RKO (cell line): Measurements from ENCODE around the gene KLHDC7B.

Experiments
- DNase-seq: peaks from one replicate; pipeline ENCODE4 v3.0.0-alpha.2; 2016; ENCODE audit warnings: low spot score

The KLHDC7B gene

DNA sequence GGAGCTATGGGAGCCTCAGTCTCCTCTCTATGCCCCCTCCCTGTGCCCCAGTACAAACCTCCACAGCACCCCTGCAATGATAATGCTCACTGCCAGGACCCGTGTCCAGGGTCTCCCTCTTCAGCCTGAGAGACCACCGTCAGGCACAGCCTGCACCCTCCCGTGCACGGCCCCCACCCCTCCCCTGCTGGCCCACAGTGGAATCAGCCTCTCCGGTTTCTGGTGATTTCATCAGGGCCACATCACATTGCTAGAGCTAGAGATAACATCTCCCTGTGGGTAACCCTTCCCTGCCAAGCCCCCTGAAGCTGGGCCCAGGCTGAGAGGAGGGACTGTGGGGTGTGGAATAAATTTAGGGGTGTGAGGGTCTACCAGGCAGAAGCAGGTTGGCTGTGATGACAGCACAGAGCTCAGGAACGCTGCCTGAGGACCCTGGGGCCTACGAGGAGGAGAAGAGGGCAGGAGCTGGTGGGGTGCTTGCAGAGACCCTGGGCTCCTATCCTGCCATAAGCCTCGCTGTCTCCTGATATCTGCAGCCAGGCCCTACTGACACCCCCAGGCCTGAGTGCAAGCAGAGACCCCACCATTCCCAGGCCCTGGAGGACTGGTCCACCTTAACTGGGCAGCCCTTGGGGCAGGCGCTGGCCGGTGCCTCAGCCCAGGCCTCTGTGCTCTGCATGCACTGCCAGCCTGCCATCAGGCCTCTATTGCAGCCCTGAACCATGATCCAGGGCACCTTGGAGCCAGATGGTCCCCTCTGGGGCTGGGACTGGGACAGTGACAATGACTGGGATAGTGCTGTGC lies at the start of gene KLHDC7B:
KLHDC7B (plus strand) TSS at position 378 of the 804 bp plus-strand sequence; CDS start at position 723, 345 bp downstream.
- no peak for DNase-seq

DNA sequence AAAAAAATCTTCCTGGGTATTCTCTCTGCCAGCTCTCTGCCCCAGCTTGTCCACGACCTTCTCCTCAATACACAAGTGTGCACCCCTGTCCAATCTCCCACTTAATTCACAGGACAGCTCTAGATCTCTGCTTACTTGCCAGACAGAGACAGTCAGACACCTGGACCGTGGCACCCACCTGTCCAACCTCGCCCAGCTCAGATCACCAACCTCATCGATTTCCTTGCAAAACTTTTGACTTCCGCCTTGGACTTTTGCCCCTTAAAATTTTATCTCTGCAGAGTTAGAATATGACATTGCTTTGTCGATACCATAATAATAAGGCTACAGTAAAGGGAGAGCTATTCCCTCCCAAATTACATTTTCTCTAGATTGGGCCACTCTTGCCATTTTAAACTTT lies 48.6 kb upstream of the KLHDC7B start:
- DNase-seq = no peak

DNA sequence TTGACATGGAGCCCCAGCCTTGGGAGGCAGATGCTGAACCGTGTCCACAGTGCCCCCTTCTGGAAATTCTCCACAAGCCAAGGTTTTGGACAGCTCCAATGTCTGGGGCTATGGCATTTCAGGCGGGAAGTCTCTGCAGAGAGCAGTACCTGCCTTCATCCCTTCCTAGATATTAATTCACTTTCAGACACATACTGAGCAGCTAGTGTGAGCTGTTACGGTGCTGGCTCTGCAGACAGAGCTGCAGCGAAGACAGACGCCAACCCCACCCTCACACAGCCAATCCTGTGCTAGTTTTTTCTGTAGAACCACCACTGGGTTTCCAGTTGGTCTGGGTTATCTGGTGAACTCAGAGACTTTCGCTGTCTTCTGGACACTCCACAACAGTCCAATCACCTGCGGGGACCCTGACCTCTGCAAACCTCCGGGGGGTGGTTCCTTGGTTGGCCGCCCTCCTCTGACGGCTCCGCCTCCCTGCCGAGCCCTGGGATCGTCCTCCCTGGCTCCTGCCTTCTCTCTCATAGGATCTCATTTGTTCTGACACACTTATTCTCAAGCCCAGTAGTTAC lies 47.3 kb upstream of the KLHDC7B start:
- peak; percentile 30 for DNase-seq

DNA sequence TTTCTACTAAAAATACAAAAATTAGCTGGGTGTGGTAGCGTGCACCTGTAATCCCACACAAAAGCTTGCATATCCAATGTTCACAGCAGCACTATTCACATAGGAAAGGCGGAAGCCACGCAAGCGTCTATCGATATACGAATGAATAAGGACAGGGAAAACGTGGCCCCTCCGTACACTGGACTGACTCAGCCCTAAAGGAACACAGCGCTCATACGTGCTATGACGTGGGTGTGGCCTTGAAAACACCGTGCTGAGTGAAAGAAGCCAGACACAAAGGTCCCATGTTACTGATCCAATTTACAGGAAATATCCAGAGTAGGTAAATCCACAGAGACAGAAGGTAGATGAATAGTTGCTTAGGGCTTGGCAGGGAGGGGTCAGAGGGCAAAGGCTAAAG lies 45.2 kb upstream of the KLHDC7B start:
- no peak for DNase-seq

DNA sequence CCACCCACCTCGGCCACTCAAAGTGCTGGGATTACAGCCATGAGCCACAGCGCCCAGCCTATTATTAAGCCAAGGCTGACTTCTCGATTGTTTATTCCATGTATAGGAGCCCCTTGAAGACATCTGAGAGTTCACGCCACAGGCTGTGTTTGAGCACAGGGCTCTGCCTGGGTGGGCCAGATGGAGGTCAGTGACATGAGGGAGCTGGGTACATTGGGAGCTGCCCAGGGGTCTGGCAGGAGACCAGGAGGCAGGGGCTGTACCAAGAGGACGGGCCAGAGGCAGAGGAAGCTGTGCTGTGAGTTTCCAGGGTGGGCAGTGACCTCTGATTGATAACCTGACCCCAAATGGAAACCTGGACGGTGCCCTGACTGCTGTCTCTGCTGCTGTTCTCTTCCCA lies 43.6 kb upstream of the KLHDC7B start:
- DNase-seq = no peak

DNA sequence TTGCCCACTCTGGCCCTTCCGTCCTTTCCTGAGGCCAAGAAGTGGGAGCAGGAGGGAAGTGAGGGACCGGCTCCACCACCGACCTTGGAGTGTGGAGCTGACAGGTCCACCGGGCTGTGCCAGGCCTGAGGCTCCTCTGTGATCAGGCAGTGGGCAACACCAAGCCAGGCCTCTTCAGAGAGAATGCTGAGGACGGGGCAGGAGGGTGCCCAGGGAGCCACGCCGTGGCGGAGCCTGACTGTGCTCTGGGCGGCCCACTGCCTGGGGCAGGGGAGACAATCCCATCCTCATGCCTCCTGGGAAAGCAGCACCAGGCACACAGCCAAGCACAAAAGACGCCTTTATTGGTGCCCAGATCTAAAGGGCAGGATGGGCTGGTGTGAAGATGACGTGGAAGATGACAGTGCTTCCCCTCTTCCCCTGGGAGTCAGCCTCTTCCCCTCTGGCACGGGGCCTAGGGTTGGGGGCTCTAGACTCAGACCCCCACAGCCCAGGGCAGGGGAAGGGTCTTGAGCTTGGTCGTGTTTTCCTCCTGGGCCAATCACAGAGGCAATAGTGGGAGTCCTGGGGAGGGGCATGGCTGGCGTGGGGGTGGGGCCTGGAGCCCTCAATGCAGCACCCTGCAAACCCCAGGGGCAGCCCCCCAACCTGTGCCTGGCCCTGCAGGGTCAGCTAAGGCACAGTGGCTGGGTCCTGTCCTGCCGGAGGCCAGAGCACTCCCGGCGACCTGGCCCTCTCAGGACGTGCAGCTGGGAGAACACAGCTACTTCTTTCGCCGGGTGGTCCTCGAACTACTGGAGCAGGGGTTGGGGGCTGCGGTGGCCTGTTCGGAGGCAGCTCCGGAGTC lies 42.8 kb upstream of the KLHDC7B start:
- no peak for DNase-seq

DNA sequence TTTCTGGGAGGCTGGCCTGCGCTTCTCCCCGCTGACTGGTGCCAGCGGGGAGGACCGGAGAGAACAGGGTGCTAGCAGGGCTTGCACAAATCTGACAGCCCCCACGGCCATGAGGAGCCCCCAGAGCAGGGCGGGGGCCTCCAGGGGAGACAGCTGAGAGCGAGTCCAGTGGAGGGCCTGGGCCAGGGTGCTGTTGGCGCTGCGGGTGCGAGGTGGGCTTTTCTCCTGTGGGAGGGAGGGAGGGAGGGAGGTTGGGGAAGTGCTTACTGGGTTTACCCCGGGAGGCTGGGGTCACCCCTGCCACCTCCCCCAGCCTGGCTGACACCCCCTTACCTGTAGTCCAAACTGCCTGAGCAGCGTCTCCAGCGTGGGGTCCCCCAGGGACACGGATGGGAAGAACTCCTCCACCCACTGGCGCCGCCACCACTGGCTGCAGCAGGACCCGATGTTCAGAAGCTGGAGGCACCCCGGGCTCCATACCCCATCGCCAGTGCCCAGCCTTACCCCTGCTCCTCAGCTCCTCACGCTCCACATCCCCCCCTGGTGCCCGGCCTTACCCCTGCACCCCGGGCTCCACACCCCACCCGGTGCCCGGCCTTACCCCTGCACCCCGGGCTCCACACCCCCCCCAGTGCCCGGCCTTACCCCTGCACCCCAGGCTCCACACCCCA lies 42.1 kb upstream of the KLHDC7B start:
- no peak for DNase-seq

DNA sequence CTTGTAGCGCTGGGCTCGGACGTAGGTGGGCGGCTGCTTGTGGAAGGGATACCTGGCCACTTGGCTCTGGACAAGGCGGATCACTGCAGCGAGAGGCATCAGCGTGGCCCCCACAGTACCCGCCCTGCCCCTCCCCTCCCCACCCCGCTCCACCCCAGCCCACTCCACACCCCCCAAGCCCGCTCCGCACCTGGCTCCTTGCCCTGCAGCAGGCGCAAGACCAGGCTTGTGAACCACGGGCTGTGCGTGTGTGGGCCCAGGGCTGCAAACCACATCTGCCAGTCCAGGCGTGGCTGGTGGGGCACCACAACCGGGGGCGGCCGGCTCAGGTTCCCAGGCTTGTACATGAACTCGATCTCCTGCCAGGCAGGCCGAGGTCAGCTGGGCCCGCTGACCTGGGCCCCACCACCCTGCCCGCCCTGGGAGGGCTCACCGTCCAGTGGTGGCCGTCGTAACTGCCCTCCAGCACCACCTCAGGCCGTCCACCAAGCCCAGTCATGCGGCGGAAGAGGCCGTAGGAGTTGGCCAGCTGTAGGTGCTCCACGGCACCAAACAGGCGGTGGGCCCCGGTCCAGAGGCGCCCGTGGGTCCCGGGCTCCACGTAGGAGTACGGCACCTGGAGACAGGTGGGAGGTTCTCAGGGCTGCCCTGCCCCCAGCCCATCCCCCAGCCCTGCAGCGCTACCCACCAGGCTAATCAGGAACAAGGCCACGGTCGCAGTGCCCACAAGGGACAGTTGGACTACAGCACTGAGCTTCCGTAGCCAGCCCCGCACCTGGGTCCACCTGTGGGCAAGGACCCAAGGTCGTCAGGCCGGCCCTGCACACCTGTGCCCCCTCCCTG lies 41.1 kb upstream of the KLHDC7B start:
- DNase-seq = no peak

DNA sequence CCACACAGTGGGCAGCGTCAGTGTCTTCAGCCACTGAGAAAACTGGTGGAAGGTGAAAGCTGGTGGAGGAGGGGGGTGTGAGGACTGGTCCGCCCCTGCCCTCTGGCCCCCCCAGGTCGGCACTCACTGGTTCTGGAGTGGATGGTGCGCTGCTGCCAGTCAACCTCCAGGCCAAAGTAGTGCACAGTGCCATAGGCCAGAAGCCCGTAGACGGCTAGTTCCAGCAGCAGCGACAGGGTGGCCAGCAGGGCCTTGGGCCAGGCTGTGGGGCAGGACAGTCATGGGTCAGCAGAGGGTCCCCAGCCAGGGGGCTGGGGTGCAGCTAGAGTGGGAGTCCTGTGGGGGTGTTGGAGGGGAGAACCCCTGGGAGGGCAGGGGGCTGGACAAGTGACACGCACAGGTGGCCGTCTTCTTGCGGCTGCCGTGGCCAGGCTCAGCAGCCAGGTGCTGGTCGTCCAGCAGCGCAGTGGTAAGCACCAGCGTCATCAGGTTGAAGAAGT lies 40.4 kb upstream of the KLHDC7B start:
- no peak for DNase-seq

DNA sequence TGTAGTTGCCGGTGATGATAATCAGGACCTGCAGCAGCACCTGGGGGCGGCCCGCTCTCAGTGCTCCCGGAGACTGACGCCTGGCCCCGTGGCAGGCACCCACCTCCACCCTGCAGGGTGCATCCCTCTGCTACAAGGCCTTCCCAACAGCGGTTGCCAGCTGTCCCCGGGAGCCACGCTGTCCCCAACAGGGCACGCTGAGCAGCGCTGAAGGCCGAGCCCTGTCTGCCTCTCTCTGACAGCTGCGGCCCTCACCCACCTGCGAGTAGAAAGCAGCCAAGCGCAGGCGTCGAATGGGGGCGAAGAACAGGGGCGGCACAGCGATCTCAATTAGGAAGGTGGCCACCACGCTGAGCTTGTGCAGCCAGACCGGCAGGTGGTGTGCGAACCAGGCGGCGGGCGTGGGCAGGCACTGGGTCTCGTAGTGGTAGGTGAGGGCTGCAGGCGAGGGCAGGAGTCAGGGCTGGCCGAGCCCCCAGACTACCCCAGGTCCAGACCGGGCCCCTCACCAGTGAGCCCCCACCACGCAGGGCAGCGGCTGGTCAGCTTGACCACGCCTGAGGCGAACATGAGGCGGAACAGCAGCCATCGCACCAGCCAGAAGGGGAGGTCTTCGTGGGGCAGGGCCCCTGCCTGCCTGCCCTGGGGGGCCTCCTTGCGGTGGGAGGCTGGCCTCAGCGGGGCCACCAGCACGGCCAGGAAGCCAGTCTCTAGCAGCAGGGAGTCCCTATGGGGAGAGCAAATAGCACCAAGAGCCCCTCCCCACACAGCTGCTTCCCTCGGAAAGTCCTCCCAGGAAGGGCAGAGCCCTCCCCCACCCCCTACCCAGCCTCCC lies 39.7 kb upstream of the KLHDC7B start:
- no peak for DNase-seq

DNA sequence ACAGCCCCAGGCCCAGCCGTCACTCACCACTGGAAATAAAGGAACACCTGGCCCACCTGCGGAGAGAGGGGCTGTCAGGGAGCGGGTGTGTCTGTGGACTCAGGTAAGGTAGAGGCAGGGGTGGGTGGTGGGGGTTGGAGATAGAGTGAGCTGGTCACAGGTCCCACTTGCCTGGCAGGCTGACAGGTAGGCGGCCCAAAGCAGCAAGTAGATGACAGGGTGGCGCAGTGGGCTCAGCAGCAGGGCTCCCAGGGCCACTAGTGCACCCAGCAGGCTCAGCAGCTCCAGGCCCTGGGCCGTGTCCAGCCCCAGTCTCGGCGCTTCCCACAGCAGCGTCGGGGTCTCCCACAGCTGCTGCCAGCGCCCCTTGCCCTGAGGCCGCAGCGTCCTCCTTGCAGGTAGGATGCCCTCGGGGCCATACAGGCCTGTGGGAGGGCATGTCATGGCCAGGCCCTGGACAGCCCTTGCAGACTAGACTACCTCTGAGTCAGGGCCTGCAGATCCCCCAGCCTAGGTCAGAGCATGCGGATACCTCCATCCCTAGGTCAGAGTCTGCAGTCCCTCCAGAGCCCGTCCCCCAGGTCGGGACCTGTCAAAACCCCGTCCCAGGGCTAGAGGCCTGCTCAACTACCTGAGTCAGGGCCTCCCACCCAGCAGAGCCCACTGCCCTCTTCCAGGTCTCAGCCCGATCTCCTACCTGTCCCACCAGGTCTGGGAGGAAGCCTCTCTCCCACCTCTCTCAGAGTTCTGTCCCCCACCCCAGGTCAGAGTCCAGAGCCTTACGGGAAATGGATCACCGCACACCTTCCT lies 38.9 kb upstream of the KLHDC7B start:
- peak; percentile 65 for DNase-seq

DNA sequence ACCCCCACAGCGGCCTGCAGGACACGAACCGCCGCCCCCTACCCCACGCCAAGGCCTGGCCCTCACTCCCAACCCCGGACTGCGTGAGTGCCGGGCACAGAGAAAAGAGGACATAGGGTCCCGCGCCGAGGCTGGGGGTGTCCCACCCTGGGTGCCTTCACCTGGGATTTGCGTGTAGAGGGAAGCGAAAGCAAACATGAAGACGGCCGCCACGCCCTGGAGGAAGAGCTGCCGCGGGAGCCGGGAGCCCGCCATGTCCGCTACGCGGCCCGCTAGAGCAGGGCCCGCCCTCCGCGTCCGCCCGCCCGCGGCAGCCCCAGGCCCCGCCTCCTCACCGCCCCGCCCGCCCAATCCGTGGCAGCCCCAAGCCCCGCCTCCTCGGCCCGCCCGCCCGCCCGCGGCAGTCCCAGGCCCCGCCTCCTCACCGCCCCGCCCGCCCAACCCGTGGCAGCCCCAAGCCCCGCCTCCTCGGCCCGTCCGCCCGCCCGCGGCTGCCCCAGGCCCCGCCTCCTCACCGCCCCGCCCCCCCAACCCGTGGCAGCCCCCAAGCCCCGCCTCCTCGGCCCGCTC lies 38.2 kb upstream of the KLHDC7B start, which contains the start of gene LMF2:
LMF2 (minus strand) TSS at position 282 of the 570 bp plus-strand sequence; CDS start at position 255, 27 bp downstream.
- DNase-seq = peak; percentile 84

DNA sequence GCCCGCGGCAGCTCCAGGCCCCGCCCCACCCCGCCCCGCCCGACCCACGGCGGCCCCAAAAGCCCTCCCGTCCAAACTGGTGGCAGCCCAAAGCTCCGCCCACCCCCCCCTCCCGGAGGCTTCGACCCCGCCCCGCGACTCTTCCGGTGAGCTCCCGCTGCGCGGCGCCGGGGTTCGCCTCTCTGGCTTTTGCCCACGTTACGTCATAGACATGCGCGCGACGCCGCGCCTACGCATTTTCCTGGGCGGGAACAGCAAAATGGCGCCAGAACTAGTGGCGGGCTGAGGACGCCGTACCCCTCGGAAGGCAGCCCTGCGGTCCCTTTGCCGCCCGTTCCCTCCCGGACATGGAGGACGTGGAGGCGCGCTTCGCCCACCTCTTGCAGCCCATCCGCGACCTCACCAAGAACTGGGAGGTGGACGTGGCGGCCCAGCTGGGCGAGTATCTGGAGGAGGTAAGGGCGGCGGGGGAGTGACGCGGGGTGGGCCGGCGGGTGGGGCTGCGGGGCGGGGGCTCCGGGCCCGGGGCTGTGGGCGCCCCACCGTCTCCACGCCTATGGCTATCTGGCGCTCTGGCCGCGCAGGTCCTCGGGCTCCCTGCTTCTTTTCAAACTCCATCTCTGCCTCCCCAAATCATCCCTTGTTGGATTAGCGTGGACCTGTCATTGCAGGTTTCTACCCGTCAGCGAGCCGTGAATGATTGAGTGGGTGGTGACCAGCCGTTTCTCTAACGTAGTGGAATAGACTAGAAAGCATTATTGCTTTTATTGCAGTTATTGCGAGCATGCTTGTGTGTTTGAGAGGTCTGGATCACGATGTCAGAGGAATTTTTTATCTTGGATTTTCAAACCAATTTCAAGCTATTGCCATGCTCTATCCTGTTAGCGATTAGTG lies 37.5 kb upstream of the KLHDC7B start, which contains the start of gene NCAPH2:
NCAPH2 (plus strand) TSS at position 234 of the 894 bp plus-strand sequence; CDS start at position 348, 114 bp downstream.
- peak; percentile 95 for DNase-seq

DNA sequence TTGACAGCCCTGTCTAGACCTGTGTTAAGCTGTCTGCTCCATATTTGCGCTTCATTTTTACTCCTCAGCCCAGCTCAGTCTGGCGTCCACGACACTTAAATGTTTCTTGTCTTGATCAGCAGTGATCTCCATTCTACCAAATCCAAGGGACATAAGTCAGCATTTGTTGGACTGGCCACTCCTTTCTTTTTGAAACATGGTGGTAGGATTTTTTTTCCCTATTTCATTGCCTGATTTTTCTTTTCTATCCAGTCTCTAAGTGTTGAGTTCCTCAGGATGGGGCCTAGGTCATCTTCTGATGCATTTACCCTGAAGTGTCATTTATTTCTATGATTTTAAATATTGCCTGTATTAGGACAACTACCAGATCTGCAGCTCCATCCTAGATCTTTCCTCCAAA lies 36.8 kb upstream of the KLHDC7B start:
- DNase-seq = peak; percentile 44

DNA sequence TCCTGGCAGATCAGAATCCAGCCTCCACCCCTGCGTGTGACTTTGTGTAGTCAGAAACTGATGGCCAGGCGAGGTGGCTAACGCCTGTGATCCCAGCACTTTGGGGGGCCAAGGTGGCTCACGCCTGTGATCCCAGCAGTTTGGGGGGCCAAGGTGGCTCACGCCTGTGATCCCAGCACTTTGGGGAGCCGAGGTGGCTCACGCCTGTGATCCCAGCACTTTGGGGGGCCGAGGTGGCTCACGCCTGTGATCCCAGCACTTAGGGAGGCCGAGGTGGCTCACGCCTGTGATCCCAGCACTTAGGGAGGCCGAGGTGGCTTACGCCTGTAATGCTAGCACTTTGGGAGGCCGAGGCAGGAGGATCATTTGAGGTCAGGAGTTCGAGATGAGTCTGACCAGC lies 32.5 kb upstream of the KLHDC7B start:
- no peak for DNase-seq

DNA sequence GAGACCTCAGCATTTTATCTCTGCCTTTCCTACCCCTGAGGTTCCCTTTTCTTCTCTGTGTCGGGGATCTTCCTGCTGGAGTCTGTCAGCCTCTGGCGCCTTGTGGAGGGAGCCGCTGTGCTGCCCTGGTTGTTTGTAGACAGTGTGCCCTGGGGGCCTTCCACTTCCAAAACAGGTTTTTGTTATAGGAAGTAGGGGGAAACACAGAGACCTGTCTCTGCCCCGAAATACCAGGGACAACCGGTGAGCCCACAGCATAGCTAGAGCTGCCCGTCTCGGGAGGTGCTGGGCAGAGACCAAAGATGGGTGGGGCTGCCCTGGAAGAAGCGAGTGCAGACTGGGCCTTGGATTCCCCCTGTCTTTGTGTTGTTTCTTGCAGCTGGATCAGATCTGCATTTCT lies 29.6 kb upstream of the KLHDC7B start:
- no peak for DNase-seq

DNA sequence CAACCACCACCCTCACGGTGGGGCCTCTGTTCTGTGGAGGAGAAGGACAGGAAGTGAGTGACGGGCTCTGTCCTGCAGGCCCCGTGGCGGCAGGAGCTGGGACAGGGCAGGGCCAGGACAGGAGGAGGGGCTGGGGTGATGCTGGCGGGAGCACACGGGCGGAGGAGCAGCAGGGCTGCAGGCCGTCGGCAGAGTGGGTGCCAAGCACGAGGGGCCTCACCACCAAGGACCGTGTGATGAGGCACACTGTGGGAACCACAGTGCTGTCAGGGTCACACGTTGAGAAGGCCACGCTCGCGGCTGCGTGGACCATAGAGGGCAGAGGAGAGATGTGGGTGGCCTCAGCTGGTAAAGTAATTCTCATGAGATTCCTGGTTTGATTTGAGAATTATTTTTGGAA lies 28.8 kb upstream of the KLHDC7B start:
- no peak for DNase-seq
